Limb (tissue), 2 donors: ENCODE results near the gene HNF4A.
A peak's percentile ranks its signal among the peaks of the same experiment; 100 is the strongest.
"Not testable (repeated sequence)": the region's sequence is repeated elsewhere in the genome, so short reads cannot be mapped to it uniquely, and the experiment has no call there.

Experiments used
- DNase-seq, 2 donors: peaks; one replicate each; pipeline ENCODE4 v3.0.0-alpha.2; 2016; ENCODE audit errors: extremely low spot score in 2 of 2

The HNF4A gene

DNA sequence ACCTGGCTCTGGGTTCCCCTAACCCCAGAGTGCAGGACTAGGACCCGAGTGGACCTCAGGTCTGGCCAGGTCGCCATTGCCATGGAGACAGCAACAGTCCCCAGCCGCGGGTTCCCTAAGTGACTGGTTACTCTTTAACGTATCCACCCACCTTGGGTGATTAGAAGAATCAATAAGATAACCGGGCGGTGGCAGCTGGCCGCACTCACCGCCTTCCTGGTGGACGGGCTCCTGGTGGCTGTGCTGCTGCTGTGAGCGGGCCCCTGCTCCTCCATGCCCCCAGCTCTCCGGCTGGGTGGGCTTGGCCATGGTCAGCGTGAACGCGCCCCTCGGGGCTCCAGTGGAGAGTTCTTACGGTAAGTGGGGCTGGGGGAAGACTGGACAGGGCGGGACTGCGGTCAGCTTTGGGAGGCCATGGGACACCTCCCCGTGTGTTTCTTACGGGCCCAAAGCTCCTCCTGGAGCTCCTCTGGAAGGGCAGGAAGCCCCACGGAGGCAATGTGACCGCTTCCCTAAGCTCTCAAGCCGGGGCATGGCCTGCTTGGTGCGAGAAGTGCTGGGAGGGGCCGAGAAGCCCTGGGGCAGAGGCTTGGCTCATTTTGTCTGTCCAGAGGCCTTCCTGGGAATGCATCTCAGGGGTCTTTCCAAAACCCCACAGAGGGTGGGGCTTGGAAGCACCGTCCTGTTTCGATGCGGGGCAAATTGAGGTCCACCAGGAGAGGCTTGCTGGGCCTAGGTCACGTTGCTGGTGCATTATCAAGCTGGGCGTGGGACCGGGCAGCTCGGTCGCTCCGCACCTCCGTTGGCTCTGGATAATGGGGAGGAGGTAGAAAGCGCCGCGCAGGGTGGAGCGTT lies at the start of gene HNF4A:
Gene HNF4A, plus strand, starts transcription at position 202 of the 855 bp plus-strand sequence. Its CDS starts 106 bp downstream, at position 308.
- no peak for DNase-seq

GRCh38 chr20:44306927-44307326 lies 48.6 kb upstream of the HNF4A start:
- no peak for DNase-seq

- DNase-seq = no peak
Observed at GRCh38 chr20:44309763-44310663, 45.5 kb upstream of the HNF4A start.

DNA sequence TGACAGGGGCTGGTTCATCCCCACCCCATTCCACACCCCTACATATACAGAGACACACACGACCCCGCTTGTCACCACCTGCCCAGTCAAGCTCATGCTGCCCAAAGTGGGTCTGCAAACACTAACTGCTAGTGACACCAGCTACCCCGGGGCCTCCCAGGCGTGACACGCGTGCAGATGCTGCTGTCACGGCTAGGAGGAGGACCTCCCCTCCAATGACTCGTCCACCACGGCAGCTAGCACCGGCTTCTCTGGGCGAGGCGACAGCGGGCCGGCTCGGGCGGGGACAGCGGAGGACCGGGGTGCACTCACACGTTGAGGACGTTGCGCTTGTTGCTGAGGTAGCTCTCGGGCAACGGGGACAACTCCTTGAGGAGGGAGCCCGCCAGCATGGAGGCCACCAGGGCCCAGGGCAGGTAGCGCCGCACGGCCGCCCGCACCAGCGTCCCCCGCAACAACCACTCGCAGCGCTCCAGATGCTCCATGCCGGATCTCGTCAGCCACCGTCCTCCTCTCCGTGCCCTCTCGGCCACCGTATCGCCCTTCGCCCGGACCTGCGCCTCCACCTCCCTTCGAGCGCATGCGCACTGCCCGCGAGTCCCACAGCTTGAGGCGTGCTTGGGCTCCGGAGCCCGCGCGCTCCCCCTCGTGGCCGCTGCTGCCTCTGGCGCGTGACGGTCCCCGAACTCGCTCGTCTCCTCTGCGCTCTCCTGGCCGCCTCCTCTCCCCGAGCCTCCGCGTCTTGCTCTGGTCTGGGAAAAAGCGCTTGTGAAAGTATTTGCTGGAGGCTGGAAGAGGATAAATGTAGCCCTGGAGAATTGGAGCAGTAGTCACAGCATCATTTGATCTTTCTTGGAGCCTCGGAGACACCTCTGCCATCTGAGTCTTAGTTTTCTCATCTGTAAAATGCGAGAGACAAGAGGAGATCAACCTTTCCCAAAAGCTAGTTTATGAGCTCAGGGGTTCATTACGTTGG lies 44.5 kb upstream of the HNF4A start, which contains the start of gene FITM2:
Gene FITM2, minus strand, starts transcription at position 539 of the 976 bp plus-strand sequence. Its CDS starts 54 bp downstream, at position 485.
- peak; percentile 97 to 98 for DNase-seq

DNA sequence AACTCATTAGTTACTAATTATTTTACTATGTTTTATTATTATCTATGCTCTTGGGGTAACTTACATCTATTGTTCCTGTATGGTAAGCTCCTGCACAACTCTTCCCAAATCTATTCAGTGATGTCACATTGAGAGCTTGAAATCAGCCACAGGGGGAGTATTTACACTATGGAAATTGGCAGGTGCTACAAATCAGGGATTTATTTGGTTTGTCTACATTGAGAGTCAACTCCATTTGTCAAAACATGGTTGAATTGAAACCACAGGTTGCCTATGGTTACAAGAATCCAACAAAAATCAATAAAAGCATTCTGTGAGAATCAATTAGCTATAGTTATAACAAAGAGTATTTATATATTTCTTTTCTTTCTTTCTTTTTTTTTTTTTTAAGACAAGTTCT lies 40.6 kb upstream of the HNF4A start:
- no peak for DNase-seq

DNA sequence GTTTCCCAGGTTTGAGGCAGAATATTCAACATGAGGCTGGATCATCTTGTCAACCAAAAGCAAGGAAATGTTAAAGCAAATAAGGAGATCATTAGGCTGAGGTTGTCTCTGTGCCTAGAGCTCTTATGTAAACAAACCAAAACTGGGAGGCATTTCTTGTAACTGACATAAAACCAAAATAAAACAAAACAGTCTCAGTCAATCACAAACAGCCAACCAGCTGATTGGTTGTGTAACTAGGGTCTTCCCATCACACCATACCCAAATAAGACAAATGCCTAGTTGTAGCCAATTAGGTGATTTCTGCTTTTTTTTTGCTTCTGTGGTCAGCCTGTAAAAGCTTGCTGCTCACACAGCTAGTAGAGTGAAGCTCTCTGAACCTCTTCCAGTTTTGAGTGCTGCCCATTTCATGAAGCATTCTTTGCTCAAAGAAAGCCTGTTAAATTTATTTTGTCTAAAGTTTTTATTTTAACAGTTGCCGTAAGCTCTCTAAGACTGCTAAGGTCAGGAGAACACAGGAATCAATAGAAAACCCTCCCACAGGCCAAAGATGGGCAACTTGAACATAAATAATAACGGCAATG lies 35.6 kb upstream of the HNF4A start:
- no peak for DNase-seq

DNA sequence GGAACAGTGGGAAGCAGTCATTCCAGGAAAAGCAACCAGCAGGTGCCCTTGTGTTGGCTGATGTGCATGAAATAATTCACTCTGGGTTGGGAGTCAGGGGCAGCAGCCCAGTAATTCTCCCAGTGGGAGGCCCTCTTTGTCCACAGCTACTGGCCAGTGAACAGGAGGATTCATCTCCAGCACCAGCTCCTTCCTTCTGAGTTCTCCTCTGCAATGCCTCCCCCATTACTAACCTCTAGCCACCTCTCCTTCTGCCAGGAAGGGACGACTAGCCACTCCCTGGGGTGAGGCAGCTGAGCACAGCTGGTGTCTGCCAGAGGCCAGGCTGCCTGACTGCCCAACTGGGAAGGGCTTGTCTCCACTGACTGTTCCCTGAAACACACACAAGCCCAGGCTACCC lies 31.2 kb upstream of the HNF4A start:
- DNase-seq = no peak

DNA sequence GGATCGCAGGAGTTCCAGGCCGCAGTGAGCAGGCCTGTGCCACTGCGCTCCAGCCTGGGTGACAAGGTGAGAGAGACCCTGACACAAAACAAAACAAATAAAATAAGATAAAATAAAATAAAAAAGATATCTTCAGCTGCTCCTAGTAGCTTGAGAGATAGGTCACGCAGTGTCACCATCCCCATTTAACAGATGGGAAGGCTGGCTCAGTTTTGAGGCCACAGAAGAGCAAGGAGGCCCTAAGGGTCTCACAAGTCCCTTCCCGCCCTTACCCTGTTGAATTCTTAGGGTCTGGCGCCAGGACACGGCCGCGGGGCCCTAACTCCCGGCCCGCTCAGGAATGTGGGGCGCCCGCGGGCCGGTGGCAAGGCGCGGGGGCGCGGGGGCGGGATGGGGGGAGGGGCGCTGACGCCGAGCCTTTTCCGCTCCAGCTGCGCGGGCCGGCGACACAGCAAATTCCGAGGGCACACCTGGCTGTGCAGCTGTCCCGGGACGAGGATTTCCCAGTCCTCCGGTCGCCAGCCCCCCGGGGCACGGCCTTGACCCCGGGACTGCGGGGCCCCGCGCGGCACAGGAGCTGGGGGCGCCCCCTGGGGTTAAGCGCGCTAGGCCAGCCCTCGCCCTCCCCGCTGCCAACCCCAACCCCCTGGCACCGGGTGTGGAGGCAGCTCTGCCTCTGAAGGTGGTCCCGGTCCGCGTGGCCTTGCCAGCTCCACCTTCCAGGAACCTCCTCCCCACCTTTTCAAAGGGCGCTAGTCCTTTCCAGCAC lies 28.9 kb upstream of the HNF4A start:
- DNase-seq = no peak

DNA sequence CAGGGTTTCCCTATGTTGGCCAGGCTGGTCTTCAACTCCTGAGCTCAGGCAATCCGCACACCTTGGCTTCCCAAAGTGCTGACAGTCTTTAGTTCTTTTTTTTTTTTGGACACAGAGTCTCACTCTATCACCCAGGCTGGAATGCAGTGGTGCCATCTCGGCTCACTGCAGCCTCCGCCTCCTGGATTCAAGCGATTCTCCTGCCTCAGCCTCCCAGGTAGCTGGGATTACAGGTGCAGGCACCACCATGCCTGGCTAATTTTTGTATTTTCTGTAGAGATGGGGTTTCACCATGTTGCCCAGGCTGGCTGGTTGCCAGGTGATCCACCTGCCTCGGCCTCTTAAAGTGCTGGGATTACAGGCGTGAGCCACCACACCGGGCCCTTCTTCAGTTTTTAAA lies 27.8 kb upstream of the HNF4A start:
- DNase-seq = not testable (repeated sequence)

DNA sequence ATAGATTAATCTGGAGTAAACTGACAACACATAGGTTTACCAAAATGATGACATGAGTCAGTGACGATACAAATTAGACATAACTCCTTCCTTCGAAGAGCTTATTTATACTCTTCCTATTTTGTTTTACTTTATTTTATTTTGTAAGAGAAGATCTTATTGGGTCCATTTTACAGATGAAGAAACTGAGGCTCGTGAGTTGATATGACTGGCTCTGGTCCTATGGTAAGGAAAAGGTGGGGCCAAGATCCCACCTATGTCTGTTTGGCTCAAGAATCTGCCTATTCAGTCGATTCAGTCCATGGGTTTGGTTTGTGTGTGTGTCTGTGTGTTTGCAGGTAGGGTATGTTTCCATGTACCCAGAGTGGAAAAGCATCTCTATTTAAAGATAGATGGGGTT lies 27.1 kb upstream of the HNF4A start:
- no peak for DNase-seq

DNA sequence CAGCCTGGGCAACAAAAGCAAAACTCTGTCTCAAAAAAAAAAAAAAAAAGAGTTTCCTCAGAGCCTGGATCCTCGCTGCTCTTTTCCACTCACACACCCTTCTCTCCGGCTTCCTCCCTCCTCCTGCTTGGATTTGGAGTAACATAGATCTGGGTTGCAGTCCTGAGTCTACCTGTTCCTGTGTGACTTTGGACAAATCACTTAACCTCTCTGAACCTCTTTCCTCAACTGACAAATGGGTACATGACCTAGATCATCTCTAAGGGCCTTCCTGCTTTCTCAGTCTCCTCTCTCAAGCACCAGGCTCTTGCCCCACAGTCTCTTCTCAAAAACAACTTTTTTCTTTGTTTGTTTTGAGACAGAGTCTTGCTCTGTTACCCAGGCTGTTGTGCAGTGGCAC lies 24.3 kb upstream of the HNF4A start:
- DNase-seq = no peak

GRCh38 chr20:44334306-44334705 lies 21.2 kb upstream of the HNF4A start:
- peak in 1 of 2 donors; percentile 55 for DNase-seq

- no peak for DNase-seq
Observed at GRCh38 chr20:44334709-44335108, 20.8 kb upstream of the HNF4A start.

DNA sequence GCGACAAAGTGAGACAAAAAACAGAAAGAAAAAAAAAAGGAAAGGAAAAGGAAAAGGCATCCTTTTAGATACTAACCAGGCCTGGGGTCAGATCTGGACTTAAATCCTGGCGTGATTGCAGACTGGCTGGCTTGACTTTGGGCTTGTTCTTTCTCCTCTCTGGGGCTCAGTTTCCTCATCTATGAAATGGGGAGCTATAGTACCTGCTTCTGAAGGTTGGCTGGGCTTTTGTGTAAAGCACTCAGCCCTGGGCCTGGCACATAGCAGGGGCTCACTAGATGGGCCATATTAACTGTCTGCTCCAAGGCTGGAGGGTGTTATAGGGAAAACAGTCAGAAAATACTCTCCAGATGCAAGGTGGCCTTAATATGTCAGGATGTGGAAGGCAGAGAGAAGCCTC lies 19.8 kb upstream of the HNF4A start:
- no peak for DNase-seq

- no peak for DNase-seq
Observed at GRCh38 chr20:44336086-44336485, 19.4 kb upstream of the HNF4A start.

DNA sequence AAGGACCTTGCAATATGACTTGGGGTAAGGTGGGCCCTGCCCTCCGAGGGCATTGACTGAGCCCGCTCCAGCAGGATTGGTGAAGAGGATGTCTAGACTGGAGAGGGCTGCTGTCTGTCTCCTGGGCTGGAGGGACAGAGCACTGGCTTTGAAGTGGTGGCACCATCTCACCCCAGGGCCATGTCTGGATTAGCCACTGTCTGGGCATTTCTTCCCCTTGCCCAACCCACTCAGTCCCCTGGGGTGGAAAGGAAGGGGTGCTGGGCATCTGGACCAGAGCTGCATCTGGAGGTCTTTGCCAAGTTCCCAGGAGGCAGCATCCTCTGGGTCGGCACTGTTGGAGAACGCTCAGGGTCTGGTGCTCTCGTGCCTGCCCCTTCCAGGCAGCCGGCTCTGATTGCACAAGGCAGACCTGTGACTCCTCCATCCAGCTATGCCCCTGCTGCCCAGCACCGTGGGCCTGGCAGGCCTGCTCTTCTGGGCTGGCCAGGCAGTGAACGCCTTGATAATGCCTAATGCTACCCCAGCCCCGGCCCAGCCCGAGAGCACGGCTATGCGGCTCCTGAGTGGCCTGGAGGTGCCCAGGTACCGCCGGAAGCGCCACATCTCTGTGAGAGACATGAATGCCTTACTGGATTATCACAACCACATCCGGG lies 18.6 kb upstream of the HNF4A start, which contains the start of gene R3HDML:
Gene R3HDML, plus strand, starts transcription at position 319 of the 656 bp plus-strand sequence. Its CDS starts 115 bp downstream, at position 434.
- no peak for DNase-seq

DNA sequence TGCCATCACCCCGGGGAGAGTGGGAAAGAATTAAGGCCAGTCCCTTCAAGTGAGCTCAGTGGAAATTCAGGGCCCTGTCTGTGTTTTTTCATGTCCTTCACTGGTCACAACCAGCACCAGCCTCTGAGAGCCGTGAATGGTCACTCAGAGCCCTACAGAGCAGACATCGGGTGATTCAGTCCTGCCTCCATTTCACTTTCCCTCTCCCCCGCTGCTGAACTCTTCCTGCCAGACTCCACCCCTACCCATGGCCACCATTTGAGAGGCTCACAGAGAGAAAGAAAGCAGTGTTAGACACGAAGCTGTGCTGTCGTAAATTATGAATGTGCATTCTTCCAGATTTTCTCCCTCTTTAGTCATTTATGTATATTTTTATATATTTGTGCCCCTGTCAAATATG lies 13.3 kb upstream of the HNF4A start:
- DNase-seq = no peak

DNA sequence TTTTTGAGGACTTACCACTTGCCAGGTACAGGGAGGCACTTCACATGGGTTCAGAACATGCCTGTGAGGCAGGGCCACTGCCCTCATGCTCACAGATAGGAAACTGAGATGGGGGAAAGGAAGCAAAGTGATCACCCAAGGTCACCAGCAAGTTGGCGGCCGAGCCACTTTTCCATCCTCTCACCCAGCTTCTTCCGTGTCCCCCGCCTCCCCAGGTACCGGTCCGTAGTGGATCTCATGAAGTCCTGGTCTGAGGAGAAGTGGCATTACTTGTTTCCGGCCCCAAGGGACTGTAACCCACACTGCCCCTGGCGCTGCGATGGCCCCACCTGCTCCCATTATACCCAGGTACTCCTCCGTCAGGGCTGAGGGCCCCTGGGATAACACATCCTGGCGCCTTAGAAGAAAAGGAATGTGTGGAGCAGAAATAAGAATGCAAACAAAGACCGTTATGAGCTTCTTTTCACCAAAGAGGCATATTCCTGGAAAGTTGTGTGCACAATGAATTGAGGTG lies 12.3 kb upstream of the HNF4A start:
- DNase-seq = no peak

GRCh38 chr20:44344723-44345122 lies 10.8 kb upstream of the HNF4A start:
- DNase-seq = no peak
